Chondrocyte (in vitro differentiated cells): Measurements from ENCODE around the gene SLC6A18. TPM values are rescaled to one million over a fixed set of nuclear protein-coding genes. Genes with fewer than 3 reads are reported as not detected.

ENCODE experiments used
- DNase-seq: peaks from one replicate; pipeline ENCODE4 v3.0.0; 2021; ENCODE audit warnings: mixed read lengths, low spot score
- H3K27ac Mint-ChIP-seq: one replicate; pipeline ENCODE4 v1.8.0; 2021; ENCODE audit warnings: mild to moderate bottlenecking, moderate library complexity, mixed read lengths; ENCODE audit not compliant: unreplicated experiment
- H3K27me3 Mint-ChIP-seq: 2 replicates; pipeline ENCODE4 v1.8.0; 2021; ENCODE audit warnings: low read depth, mixed read lengths
- H3K36me3 Mint-ChIP-seq: 2 replicates; pipeline ENCODE4 v1.8.0; 2021; ENCODE audit warnings: low read depth, mixed read lengths
- H3K4me1 Mint-ChIP-seq: 2 replicates; pipeline ENCODE4 v1.8.0; 2021; ENCODE audit warnings: low read depth, mild to moderate bottlenecking, mixed read lengths
- H3K4me3 Mint-ChIP-seq: one replicate; pipeline ENCODE4 v1.8.0; 2021; ENCODE audit warnings: mild to moderate bottlenecking, moderate library complexity, mixed read lengths; ENCODE audit not compliant: unreplicated experiment
- H3K9me3 Mint-ChIP-seq: 2 replicates; pipeline ENCODE4 v1.8.0; 2021; ENCODE audit warnings: low read depth, mixed read lengths
- total RNA-seq: library from RNA; stranded (reverse); gene quantifications from 3 replicates; pipeline ENCODE4 v1.2.1, GENCODE V29; 2021
- TF ChIP-seq, protein P1 (sequence below): fragments of 200-600 bp; sonication (generic); IDR thresholded peaks from 2 replicates; pipeline ENCODE4 v1.5.0; 2021; ENCODE audit warnings: antibody characterized with exemption, mild to moderate bottlenecking, moderate library complexity

The SLC6A18 gene
- total RNA-seq, 1 donor from 2014 or later = not detected

DNA sequence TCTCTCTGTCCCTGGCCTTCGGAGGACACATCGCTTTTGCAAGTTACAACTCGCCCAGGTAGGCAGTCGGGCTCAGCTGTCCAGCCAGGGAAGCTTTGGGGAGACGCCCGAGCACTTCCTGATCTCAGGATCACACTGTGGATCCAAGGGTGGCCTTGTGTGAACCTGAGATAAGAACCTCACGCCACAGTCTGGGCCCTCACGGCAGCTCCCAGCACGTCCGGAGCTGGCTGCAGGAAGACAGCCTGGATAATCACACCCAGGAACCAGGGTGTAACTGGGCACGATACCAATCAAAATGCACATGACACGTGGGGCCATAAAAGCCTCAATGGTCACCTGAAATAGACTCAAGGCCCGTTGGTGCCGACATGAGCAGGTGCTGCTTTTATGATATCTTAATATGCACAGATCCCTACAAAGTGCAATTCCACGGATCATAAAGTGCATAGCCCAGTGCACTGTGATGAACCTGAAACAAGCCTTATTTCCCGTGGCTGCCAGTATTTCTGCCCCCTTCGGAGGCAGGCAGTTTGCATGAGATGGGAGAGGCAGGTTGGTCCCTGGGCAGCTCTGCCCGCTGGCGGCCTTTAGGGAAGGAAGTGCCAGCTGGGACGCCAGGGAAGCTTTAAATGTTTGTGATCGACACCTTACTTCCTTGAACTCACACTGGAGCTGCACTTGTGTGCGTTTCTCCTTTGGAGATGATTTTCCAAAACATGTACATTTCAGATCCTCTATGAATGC lies 14.5 kb downstream of the SLC6A18 start:
- no peak overlapping the region for H3K27ac Mint-ChIP-seq
- no peaks in the 10 kb centered on the region for H3K36me3 Mint-ChIP-seq
- H3K4me1 Mint-ChIP-seq = no peaks in the 10 kb centered on the region
- H3K27me3 Mint-ChIP-seq = peaks cover 16% of the 10 kb centered on the region
- TF ChIP-seq, protein P1, sequence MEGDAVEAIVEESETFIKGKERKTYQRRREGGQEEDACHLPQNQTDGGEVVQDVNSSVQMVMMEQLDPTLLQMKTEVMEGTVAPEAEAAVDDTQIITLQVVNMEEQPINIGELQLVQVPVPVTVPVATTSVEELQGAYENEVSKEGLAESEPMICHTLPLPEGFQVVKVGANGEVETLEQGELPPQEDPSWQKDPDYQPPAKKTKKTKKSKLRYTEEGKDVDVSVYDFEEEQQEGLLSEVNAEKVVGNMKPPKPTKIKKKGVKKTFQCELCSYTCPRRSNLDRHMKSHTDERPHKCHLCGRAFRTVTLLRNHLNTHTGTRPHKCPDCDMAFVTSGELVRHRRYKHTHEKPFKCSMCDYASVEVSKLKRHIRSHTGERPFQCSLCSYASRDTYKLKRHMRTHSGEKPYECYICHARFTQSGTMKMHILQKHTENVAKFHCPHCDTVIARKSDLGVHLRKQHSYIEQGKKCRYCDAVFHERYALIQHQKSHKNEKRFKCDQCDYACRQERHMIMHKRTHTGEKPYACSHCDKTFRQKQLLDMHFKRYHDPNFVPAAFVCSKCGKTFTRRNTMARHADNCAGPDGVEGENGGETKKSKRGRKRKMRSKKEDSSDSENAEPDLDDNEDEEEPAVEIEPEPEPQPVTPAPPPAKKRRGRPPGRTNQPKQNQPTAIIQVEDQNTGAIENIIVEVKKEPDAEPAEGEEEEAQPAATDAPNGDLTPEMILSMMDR = no peak
- peaks cover 16% of the 10 kb centered on the region for H3K9me3 Mint-ChIP-seq
- no peak for DNase-seq
- no peak overlapping the region for H3K4me3 Mint-ChIP-seq

DNA sequence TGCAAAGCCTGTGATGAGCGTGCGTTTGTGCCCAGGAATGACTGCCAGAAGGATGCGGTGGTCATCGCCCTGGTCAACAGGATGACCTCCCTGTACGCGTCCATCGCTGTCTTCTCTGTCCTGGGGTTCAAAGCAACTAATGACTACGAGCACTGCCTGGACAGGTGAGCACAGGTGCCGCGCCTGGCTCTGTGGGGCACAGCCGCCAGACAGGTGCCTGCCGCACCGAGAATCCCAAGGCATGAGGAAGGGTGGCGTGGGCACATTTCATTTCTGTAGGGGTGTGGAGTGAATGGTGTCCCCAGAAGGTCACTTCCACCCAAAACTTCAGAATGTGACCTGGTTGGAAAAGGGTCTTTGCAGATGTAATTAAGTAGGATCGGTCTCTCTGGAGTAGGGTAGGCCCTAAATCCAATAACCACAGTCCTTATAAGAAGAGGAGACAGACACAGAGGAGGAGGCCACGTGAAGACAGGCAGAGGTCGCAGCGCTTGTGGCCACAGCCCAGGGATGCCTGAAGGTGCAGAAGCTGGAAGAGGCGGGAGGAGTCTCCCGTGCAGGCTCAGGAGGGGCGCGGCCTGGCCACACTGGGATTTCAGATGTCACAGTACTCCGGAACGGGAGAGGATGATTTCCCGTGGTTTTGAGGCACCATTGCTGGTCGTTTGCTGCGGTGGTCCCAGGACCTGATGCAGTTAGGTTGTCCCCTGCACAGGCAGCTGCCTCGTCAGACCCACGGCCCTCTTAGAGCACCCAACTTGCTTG lies 15.5 kb downstream of the SLC6A18 start:
- H3K27ac Mint-ChIP-seq = no peak overlapping the region
- TF ChIP-seq, protein P1 = no peak
- peaks cover 14% of the 10 kb centered on the region for H3K9me3 Mint-ChIP-seq
- peaks cover 16% of the 10 kb centered on the region for H3K27me3 Mint-ChIP-seq
- no peak for DNase-seq
- no peaks in the 10 kb centered on the region for H3K36me3 Mint-ChIP-seq
- no peaks in the 10 kb centered on the region for H3K4me1 Mint-ChIP-seq
- H3K4me3 Mint-ChIP-seq = no peak overlapping the region

DNA sequence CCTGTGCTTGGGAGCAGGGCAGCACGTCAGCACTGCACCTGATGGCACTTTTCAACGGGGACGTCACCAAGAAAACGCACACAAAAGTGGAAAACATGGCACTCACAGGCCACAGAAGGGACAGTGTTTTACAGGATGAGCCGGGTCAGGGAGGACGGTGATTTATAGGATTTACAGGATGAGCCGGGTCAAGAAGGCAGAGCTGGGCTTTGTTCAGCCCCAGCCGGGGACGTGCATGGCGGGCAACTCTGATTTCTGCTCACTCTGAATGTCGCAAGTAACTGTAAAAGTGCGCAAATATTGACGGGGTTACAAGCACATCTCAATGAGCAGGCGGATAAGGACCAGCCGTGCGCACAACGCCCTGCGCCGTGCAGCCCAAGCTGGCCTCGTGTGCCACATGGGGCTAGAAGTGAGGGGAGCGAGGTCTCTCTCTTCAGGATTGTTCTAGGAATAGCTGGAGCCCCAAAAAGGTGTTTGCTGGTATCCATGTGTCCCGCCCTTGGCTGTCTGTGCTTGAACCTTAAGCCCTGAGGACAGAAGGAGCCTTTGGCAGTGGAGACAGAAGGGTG lies 16.4 kb downstream of the SLC6A18 start:
- H3K36me3 Mint-ChIP-seq = no peaks in the 10 kb centered on the region
- H3K9me3 Mint-ChIP-seq = peaks cover 5% of the 10 kb centered on the region
- H3K4me1 Mint-ChIP-seq = no peaks in the 10 kb centered on the region
- no peak for DNase-seq
- H3K4me3 Mint-ChIP-seq = no peak overlapping the region
- peaks cover 16% of the 10 kb centered on the region for H3K27me3 Mint-ChIP-seq
- TF ChIP-seq, protein P1 = no peak
- H3K27ac Mint-ChIP-seq = no peak overlapping the region

DNA sequence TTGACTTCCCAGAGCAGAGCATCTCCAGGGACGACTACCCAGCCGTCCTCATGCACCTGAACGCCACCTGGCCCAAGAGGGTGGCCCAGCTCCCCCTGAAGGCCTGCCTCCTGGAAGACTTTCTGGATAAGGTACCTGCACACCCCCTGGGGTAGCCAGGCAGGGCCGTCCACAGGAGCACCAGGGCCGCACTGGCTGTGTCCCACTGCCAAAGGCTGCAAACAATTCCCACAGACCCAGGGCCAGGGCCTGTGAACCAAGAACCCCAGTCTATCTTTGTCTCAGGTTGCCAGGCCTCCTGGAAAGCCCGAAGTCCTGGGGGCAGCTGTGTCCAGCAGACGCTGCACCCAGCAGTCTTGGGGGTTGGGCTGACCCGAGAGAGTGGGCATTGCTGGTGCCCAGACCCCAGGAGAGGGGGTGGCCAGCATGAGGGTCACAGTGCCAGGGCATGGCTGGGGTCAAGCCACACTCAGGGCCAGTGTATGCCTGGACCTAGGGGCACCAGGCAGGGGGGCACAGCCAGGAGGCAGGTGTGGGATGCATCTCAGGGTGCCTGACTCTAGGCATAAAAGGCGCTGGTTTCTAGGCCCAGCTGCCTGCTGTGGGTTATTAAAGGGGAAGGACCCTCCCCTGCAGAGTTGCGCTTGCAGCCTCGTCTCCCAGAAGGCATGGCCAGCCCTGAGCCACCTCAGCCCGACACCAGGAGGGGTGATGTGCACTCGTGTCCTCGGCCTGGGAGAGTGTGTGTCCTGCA lies 17.7 kb downstream of the SLC6A18 start:
- TF ChIP-seq, protein P1 = no peak
- no peak for DNase-seq
- Mint-ChIP-seq H3K9me3 (no peaks in the 10 kb centered on the region), H3K36me3 (no peaks in the 10 kb centered on the region), H3K27ac (no peak overlapping the region), H3K4me3 (no peak overlapping the region), H3K4me1 (no peaks in the 10 kb centered on the region), H3K27me3 (peaks cover 16% of the 10 kb centered on the region)
